Measurements from ENCODE around the gene LAMA5.

The LAMA5 gene

GRCh38 chr20:62344092-62344491 is 23.0 kb downstream of the LAMA5 start:
- DNase-seq (ENCODE audit: low read depth) = no peak

- DNase-seq (ENCODE audit: low read depth) = no peak
These were observed 24.2 kb downstream of the LAMA5 start for GRCh38 chr20:62342910-62343309.

GRCh38 chr20:62339647-62340062 is 27.5 kb downstream of the LAMA5 start:
- no peak for DNase-seq (ENCODE audit: low read depth)

GRCh38 chr20:62338294-62338620 is 28.9 kb downstream of the LAMA5 start:
- no peak for DNase-seq (ENCODE audit: low read depth)

- no peak for DNase-seq (ENCODE audit: low read depth)
These were observed 29.4 kb downstream of the LAMA5 start for GRCh38 chr20:62337558-62338293.

- DNase-seq (ENCODE audit: low read depth) = no peak
These were observed 30.1 kb downstream of the LAMA5 start for GRCh38 chr20:62336775-62337557.

GRCh38 chr20:62336329-62336728 is 30.8 kb downstream of the LAMA5 start:
- DNase-seq (ENCODE audit: low read depth) = no peak

- DNase-seq (ENCODE audit: low read depth) = no peak
These were observed 31.6 kb downstream of the LAMA5 start for GRCh38 chr20:62335532-62335931.

GRCh38 chr20:62334881-62335280 is 32.2 kb downstream of the LAMA5 start:
- no peak for DNase-seq (ENCODE audit: low read depth)

- DNase-seq (ENCODE audit: low read depth) = no peak
These were observed 33.1 kb downstream of the LAMA5 start for GRCh38 chr20:62333820-62334595.

GRCh38 chr20:62332989-62333819 is 33.9 kb downstream of the LAMA5 start:
- no peak for DNase-seq (ENCODE audit: low read depth)

- DNase-seq (ENCODE audit: low read depth) = no peak
These were observed 34.7 kb downstream of the LAMA5 start for GRCh38 chr20:62332421-62332820.

GRCh38 chr20:62331347-62331746 is 35.8 kb downstream of the LAMA5 start:
- no peak for DNase-seq (ENCODE audit: low read depth)

GRCh38 chr20:62330576-62331317 is 36.4 kb downstream of the LAMA5 start:
- no peak for DNase-seq (ENCODE audit: low read depth)

GRCh38 chr20:62329389-62330377 is 37.4 kb downstream of the LAMA5 start:
- no peak for DNase-seq (ENCODE audit: low read depth)

GRCh38 chr20:62328684-62329388 is 38.3 kb downstream of the LAMA5 start:
- no peak for DNase-seq (ENCODE audit: low read depth)

- no peak for DNase-seq (ENCODE audit: low read depth)
These were observed 39.2 kb downstream of the LAMA5 start for GRCh38 chr20:62327726-62328495.

- no peak for DNase-seq (ENCODE audit: low read depth)
These were observed 40.0 kb downstream of the LAMA5 start for GRCh38 chr20:62326959-62327725.
